GM23338 (cell line): ENCODE data around the gene SOX13.

Experiments used
- CTCF ChIP-seq, 2 experiments: fragments of 200-600 bp in 1 of 2; sonication (generic) in 1 of 2; conservative IDR thresholded peaks; 2 replicates each; pipeline versions ENCODE4 v1.5.1 to v1.6.1; 2016 to 2017; ENCODE audit warnings: antibody characterized with exemption in 2 of 2, low read depth in 2 of 2, mild to moderate bottlenecking in 2 of 2, moderate library complexity in 1 of 2
- ETS1 ChIP-seq: IDR thresholded peaks from 2 replicates; pipeline ENCODE4 v1.6.1; 2016; ENCODE audit warnings: antibody characterized with exemption
- EZH2 ChIP-seq: fragments of 200-600 bp; sonication (generic); IDR thresholded peaks from one replicate; pipeline ENCODE4 v1.8.0; 2017; ENCODE audit warnings: antibody characterized with exemption, mild to moderate bottlenecking, low read depth; ENCODE audit not compliant: unreplicated experiment

- no peak for TF ChIP-seq CTCF (conservative IDR thresholded peaks at IDR 0.05; ENCODE audit: low read depth in 2 of 2)
- TF ChIP-seq EZH2: no peak
- no peak for TF ChIP-seq ETS1
Measured at GRCh38 chr1:204067935-204068334, 5.0 kb upstream of the SOX13 start.
